Measurements from ENCODE around the gene C20orf202.

Gene C20orf202

GRCh38 chr20:1255675-1256074 lies 52.4 kb downstream of the C20orf202 start:
- no peak for DNase-seq

All from DMS79 treated with DMSO at 0.1 percent for 48 hours (cell line).